AG10803 (cell line): ENCODE data around the gene CIDEA.

ENCODE experiments used
- DNase-seq: peaks from one replicate; pipeline ENCODE4 v3.0.0; 2010; ENCODE audit warnings: low read depth
- H3K4me3 ChIP-seq: 2 replicates; pipeline ENCODE4 v1.5.1; 2011; ENCODE audit warnings: mild to moderate bottlenecking, low read length, control low read depth
- CTCF ChIP-seq: conservative IDR thresholded peaks from 2 replicates; pipeline ENCODE4 v1.5.1; 2011; ENCODE audit warnings: mild to moderate bottlenecking, low read length, control low read depth, inconsistent platforms

Gene CIDEA

GRCh38 chr18:12282442-12283039, 28.4 kb downstream of the CIDEA start:
- H3K4me3 ChIP-seq = no peak overlapping the region; the same call in 1 of the 2 replicates
- TF ChIP-seq CTCF = no peak
- peak; percentile 92 for DNase-seq

- H3K4me3 ChIP-seq = no peak overlapping the region
- peak; percentile 26 for DNase-seq
- TF ChIP-seq CTCF = peak; percentile 27; the same call in 1 of the 2 replicates
These were observed 29.1 kb downstream of the CIDEA start for GRCh38 chr18:12283256-12283655.

- no peak for DNase-seq
- H3K4me3 ChIP-seq = no peak overlapping the region
- no peak for TF ChIP-seq CTCF
These were observed 29.5 kb downstream of the CIDEA start for GRCh38 chr18:12283666-12284065.

GRCh38 chr18:12287131-12287681, 33.0 kb downstream of the CIDEA start:
- TF ChIP-seq CTCF = no peak
- no peak for DNase-seq
- H3K4me3 ChIP-seq = peak overlapping the region; percentile 67

- TF ChIP-seq CTCF = no peak
- DNase-seq = peak; percentile 91
These were observed 33.7 kb downstream of the CIDEA start for GRCh38 chr18:12287684-12288402.

GRCh38 chr18:12288403-12288755, 34.2 kb downstream of the CIDEA start:
- peak overlapping the region; percentile 67 for H3K4me3 ChIP-seq
- no peak for TF ChIP-seq CTCF
- no peak for DNase-seq

More at GRCh38 chr18:12287684-12288402, 33.7 kb downstream of the CIDEA start:
- H3K4me3 ChIP-seq = peak overlapping the region; percentile 67

- H3K4me3 ChIP-seq = no peak overlapping the region
- no peak for TF ChIP-seq CTCF
- peak; percentile 32 for DNase-seq
These were observed 35.9 kb downstream of the CIDEA start for GRCh38 chr18:12290086-12290485.
